Measurements from ENCODE around the gene C22orf39.
"Not testable (repeated sequence)": the region's sequence is repeated elsewhere in the genome, so short reads cannot be mapped to it uniquely, and the experiment has no call there.

DNA sequence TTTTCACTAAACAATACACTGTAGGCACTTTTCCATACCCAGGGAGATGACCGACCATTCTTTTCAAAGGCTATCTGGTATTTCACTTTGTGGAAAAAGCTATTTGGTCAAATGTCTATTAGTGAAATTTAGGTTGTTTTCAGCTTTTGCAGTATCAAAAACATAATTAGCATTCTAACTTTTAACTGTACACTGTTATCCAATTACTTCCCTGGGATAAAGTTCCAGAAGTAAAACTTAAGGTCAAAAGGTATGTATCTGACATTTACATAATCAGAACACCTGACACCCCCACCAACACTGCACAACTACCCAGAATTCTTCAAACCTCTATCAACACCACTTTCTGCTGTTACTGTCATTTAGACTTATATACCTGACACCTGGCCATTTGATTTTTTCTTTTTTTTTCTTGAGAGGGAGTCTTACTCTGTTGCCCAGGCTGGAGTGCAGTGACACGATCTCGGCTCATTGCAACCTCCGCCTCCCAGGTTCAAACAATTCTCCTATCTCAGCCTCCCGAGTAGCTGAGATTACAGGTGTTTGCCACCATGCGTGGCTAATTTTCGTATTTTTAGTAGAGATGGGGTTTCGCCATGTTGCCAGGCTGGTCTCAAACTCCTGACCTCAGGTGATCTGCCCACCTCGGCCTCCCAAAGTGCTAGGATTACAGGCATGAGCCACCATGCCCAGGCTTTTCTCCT lies 2.1 kb downstream of the C22orf39 start:
- not testable (repeated sequence) for TF ChIP-seq POLR2AphosphoS5 (IDR thresholded peaks at IDR 0.05); EP300 (IDR thresholded peaks at IDR 0.05; ENCODE audit: low read depth); CTCF (IDR thresholded peaks at IDR 0.05)
